ENCODE measurements around the gene RFX1.
"Not testable (repeated sequence)": the region's sequence is repeated elsewhere in the genome, so short reads cannot be mapped to it uniquely, and the experiment has no call there.

RFX1 gene

DNA sequence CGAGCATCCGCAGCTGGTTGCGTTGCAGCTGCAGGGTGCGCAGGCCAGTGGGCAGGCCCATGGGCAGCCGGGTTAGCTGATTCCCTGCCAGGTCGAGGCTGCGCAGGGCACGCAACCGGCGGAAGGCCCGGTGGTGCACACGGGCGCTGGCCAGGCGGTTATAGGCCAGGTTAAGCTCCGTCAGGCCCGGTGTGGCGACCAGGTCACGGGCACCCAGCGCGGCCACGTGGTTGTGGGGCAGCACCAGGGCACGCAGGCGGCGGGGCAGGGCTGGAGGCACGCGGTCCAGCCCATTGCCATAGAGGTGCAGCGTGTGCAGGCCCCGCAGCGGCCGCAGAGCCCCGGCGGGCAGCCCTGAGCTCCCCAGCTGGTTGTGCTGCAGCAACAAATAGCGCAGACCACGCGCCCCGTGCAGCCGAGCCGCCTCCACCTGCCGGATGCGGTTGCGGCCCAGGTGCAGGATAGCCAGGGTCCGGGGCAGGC lies 73.2 kb downstream of the RFX1 start:
- no peak for DNase-seq

DNA sequence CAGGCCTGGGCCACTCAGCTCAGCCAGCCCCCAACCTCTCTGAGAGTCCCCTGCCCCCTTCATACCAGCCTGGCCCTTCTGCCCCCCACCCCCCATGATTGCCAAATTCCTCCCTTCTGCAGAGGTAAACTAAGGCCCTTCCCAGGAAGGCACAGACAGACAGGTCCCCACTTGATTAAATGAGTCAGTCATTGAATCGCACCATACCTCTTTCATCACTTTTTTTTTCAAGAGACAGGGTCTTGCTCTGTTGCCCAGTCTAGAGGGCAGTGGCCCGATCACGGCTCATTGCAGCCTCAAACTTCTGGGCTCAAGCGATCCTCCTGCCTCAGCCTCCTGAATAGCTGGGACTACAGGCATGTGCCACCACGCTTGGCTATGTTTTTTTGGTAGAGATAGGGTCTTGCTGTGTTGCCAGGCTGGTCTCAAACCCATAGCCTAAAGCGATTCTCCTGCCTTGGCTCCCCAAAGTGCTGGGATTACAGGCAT lies 73.9 kb downstream of the RFX1 start:
- no peak for DNase-seq

DNA sequence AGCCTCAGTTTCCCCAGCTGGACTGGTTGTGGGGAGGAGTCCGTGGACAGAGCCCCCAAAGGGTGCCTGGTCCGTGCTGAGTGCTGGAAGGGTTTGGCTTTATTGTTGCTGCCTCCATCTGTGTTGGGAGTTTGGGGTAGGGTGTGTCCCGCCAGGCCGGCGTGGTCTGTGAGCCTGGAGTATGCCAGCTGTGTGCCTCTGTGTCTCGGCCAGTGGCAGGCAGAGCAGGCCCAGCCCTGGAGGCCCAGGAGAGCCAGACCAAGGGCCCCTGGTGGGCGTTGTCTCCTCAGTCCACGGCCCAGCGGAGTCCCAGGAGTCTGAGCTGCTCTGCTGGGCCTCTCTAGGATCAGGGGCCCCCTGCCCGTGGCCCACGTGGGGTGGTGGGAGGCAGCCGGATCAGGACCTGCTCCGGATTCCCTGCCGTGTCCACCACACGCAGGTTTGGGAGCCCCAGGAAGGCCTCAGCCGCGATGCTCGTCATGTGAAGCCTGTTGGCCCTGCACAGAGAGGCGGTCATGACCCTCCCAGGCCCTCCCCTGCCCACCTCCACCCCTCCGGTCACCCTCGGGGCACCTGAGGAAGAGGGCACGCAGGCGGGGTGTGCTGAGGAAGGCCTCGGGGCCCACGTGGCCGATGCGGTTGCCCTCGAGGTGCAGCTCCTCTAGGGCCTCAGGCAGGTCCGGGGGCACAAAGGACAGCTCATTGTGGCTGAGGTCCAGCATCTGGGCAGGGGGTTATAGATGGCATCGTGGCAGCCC lies 74.5 kb downstream of the RFX1 start:
- DNase-seq = no peak

DNA sequence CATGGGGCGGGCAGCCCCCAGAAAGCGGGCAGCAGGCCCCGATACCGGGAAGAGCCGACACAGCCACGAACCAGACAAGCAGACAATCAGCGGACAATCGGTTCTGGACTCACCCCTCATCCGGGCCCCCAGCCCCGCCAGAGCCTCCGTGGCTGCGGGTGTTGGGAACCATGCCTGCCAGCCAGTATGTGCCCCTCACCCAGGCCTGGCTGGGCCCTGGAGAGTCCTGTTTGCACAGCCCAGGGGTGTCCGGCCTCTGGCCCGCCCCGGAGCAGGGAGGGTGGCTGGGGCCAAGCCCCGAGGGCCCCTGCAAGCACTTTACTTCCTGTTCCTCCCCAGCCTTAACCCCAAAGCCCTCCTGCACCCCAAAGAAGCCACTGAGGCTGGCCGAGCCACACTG lies 75.7 kb downstream of the RFX1 start:
- no peak for DNase-seq

DNA sequence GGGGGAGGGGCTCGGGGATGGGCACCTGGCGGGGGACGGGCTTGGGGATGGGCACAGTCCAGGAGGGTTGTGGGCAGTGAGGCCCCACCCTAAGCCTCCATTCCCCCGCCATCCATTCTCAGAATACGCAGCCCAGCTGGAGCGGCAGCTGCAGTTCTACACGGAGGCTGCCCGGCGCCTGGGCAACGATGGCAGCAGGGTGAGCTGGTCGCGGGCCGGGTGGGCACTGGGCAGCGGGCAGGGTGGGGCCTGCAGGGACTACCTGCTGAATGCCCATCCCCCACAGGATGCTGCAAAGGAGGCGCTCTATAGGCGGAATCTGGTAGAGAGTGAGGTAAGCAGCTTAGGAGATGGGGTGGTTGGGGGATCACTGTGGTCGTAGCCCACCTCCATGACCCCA lies 76.2 kb downstream of the RFX1 start:
- DNase-seq = no peak

DNA sequence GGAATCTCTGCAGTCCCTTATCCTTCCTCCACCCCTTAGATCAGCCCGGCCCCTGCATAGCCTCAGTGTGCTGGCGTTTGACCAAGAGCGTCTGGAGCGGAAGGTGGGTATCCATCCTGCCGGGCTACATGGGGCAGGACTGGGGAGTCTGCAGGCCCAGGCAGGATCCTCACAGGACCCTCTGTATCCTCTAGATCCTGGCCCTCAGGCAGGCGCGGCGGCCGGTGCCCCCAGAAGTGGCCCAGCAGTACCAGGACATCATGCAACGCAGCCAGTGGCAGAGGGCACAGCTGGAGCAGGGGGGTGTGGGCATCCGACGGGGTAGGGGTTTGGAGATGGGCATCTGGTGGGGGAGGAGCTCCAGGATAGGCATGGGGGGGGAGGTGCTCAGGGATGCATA lies 76.8 kb downstream of the RFX1 start:
- DNase-seq = no peak

DNA sequence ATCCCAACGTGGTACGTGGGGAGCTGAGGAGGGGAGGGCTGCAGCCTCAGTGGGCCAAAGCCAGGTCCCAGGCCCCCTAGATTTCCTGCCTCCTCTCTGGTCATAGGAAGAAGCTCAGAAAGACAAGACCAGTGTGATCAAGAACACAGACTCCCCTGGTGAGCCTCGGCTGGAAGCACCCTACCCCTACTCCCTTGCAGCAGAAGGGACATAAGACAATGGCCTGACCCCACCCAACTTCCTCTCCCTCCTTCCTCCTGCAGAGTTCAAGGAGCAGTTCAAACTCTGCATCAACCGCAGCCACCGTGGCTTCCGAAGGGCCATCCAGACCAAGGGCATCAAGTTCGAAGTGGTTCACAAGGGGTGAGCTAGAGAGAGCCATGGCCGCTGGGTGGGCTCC lies 79.4 kb downstream of the RFX1 start:
- DNase-seq = no peak

DNA sequence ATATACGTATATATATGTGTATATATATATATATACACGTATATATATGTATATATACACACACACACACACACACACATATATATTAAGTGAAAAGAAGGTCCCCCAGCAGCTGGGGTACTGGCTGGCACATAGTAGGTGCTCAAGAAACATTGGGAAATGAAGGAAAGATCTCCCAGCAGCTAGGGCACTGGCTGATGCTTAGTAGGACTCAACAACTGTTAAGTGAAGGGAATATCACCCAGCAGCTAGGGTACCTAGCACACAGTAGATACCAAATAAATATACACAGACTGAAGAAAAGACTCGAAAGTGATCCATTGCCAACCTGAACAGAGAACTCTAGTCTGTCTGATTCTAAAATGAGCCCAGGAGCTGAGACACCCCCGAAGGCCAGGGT lies 80.1 kb downstream of the RFX1 start:
- DNase-seq = no peak

DNA sequence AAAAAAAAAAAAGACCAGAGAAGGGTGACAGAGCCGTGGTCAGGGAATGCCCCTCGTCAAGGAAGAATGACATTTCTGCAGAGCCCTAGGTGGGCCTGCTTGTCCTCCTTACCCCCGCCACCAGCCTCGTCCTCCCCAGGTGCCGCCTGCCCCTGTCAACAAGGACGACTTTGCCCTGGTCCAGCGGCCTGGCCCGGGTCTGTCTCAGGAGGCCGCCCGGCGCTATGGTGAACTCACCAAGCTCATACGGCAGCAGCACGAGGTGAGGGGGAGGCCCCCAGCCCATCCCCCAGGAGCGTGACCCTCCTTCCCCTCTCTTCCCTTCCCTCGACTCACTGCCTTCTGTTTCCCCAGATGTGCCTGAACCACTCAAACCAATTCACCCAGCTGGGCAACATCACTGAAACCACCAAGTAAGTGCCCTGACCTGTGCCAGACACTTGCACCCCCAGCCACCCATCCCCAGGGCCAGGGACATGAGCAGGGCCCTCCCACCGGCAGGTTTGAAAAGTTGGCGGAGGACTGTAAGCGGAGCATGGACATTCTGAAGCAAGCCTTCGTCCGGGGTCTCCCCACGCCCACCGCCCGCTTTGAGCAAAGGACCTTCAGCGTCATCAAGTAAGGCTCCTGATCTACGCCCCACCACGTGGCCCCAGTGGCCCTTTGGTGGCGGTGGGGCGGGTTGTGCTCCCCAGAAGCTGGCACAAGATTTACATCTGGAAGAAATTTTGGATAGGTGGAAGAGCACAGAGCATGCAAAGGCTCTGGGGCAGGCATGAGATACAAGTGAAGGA lies 82.7 kb downstream of the RFX1 start:
- no peak for DNase-seq

DNA sequence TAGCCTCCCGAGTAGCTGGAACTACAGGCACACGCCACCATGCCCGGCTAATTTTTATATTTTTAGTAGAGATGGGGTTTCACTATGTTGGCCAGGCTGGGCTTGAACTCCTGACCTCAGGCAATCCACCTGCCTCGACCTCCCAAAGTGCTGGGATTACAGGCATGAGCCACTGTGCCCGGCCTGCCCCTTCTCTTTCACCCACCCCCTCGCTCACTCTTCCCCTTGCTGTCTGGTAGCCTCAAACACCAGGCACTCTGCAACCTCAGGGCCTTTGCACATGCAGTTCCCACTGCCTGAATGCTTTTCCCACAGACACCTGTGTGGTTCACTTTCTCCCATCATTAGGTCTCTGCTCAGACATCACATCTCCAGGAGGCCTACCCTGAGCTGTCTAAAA lies 84.0 kb downstream of the RFX1 start:
- DNase-seq = not testable (repeated sequence)

DNA sequence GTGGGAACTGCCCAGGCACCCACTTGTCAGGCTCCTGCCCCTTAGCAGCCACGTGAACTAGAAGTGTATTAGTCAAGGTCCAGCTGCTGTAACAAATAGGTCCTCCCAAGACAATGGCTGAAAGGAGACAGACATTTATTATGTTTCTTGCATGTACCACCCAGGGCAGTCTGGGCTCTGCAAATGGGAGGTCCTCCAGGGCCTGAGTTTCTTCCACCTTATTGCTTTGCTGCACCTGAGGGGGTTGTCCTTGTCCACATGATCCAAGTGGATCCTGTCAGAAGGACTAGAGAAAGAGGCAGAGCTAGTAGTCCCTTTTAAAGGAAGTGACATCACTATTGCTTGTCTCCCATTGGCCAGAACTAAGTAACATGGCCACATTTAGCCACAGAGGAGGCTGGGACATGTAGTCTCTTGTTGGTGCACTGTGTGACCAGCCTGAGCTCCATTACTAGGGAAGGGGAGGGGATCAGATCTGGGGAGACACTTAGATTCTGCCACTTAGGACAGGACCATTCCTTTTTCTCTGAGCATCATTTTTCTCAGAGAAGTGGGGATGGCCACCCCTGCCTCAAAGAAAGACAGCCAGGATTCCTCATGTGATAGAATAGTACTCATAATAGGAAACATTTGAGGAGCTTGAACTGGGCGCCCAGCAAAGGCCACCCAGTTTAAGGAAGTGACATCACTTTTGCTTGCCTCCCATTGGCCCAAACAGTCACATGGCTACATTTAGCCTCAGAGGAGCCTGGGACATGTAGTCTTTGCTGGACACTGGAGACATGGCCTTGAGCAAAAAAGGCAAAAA lies 85.0 kb downstream of the RFX1 start:
- no peak for DNase-seq

DNA sequence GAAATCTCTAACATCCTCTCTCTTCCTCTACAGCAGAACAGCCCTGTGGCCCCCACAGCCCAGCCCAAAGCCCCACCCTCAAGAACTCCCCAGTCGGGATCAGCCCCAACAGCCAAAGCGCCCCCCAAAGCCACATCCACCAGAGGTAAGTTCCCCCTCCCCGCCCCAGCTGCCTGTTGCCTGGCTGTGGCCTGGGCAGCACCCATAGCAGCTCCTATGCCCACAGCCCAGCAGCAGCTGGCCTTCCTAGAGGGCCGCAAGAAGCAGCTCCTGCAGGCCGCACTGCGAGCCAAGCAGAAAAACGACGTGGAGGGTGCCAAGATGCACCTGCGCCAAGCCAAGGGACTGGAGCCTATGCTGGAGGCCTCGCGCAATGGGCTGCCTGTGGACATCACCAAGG lies 85.6 kb downstream of the RFX1 start:
- DNase-seq = no peak

DNA sequence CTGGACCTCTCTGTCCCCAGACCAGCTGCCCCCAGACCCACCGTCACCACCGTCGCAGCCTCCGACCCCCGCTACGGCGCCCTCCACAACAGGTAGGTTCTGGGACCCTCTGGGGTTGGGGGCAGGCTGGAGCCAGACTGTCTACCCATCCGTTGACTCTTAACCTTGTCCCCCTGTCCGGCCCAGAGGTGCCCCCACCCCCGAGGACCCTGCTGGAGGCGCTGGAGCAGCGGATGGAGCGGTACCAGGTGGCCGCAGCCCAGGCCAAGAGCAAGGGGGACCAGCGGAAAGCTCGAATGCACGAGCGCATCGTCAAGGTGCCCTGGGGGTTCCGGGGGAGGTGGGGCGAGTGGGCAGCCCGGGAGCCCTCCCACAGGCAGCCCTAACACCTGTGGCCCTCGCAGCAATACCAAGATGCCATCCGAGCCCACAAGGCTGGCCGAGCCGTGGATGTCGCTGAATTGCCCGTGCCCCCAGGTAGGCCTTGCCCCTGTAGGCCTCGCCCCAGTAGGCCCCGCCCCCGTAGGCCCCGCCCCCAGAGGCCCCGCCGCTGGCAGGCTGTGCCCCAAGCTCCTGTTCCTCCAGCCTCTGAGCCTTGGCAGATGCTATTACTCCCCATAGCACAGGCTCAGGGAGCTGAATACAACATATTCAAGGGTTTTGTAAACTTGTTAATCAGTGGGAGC lies 87.3 kb downstream of the RFX1 start:
- no peak for DNase-seq

DNA sequence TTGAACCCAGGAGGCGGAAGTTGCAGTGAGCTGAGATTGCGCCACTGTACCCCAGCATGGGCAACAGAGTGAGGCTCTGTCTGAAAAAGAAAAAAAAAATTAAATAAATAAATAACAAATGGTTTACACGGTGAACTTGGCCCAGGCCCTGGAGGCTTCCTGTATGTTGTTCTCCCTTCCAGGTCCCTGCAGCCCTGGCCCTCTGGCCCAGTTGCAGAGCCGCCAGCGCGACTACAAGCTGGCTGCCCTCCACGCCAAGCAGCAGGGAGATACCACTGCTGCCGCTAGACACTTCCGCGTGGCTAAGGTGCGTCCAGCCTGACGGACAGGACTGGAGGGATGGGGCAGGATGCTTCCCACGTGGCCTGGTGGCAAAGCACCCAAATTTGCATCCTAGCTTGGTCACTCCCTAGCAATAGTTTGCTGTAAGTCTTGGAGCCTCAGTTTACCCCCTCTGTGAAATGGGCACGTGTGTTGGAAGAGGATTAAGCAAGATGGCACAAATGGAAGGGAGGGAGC lies 88.2 kb downstream of the RFX1 start:
- no peak for DNase-seq

DNA sequence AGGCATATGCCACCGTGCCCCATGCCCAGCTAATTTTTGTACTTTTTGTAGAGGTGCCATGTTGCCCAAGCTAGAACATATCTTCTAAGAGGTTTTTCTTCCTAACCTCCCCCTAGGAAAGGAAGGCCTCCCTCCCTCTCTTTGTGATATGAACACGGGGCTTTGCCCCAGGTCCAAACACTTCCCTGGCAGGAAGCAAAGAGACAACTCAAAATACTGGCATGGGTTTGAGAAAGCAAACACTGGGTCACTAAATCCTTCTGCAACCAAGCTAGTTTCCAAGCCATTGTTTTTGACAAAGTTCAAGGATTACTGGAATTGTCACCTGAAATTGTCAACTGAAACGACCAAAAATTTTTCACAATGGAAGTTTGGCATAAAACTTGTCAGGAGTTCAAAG lies 91.3 kb downstream of the RFX1 start:
- no peak for DNase-seq

DNA sequence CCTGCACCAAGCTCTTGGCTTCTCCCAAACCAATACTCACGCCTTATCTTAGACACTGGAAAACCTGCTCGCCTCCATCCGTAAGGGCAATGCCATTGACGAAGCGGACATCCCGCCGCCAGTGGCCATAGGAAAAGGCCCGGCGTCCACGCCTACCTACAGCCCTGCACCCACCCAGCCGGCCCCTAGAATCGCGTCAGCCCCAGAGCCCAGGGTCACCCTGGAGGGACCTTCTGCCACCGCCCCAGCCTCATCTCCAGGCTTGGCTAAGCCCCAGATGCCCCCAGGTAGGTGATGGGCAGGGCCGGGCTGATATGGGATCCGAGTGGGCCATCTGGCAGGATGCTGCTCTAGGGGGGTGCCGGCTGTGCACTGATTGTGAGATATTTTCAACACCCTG lies 92.8 kb downstream of the RFX1 start:
- DNase-seq = no peak
